ENCODE data around the gene DOK4.

Gene DOK4

DNA sequence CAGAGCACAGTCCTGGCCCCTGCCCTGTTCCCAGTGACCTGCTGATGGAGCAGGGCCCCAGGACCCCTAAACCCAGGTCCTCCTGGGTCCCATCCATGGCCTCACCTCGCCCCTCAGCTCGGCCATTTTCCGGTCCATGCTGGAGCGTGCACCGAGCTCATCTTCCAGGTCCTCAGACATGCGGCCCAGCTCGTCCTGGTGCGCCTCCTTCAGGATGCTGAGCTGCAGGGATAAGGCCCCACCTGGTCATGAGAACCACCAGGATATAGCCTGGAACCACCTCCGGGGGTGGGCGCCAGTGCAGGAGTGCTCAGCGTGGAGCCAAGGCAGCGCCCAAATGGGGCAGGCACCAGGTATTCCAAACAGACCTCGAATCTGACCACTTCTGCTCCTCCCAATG, 32.2 kb upstream of the DOK4 start:
- Histone ChIP-seq H3K27ac (no peak overlapping the region), H3K4me3 (no peak overlapping the region)
- TF ChIP-seq, protein P1, sequence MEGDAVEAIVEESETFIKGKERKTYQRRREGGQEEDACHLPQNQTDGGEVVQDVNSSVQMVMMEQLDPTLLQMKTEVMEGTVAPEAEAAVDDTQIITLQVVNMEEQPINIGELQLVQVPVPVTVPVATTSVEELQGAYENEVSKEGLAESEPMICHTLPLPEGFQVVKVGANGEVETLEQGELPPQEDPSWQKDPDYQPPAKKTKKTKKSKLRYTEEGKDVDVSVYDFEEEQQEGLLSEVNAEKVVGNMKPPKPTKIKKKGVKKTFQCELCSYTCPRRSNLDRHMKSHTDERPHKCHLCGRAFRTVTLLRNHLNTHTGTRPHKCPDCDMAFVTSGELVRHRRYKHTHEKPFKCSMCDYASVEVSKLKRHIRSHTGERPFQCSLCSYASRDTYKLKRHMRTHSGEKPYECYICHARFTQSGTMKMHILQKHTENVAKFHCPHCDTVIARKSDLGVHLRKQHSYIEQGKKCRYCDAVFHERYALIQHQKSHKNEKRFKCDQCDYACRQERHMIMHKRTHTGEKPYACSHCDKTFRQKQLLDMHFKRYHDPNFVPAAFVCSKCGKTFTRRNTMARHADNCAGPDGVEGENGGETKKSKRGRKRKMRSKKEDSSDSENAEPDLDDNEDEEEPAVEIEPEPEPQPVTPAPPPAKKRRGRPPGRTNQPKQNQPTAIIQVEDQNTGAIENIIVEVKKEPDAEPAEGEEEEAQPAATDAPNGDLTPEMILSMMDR (IDR thresholded peaks at IDR 0.05), result no peak
- DNase-seq (ENCODE audit: low spot score), result no peak

DNA sequence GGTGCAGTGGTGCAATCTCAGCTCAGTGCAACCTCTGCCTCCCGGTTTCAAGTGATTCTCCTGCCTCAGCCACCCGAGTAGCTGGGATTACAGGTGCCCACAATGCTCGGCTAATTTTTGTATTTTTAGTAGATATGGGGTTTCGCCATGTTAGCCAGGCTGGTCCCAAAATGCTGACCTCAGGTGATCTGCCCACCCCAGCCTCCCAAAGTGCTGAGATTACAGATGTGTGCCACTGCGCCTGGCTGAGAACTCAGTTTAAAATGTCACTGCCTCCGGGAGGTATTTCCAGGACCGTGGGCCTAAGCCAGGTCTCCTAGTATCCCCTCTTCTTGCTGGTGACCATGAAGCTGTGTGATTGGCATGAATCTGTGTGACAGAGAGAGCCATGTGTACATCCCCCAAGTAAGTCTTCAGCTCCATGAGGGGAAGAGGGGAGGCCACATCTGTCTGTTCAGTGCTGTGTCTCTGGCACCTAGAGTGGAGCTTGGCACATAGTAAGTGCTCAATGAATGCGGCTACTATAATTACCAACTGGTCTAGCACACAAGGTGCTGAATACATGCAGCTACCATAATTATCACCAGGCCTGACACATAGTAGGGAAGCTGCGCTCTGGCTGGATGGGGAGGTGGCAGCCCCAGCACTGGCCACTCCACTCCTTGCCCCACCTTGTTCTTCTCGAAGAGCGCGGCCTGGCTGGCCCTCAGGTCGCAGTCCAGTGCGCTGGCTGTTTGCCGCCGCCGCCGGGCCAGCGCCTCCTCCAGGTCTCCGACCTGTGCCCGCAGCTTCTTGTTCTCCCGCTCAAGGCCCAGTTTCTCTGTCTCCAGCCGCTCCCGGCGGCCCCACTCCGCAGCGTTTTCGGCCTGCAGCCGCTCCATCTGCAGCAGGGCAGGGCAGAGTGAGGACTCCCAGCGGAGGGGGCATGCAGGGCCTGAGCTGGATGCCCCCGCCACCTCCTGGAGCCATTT, 31.4 kb upstream of the DOK4 start:
- DNase-seq (ENCODE audit: low spot score), result no peak
- no peak overlapping the region for H3K27ac ChIP-seq

DNA sequence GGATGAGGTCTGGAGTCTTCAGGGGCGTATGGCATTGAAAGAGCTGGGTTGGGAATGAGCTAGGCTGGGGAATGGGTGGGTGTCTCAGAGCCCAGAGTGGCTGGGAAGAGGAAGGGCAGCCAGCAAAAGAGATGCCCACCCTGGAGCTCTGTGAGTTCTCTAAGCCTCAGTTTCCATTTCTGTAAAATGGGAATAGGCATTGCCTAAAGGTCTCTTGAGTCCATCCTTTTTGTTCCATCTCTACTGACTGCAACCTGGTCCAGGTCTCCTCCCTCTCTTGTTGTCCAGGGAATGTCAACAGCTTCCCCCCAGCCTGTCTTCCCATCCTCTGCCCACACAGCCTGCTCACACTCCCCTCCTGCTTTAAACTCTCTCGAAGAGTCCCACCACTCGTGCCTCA, 30.5 kb upstream of the DOK4 start:
- Histone ChIP-seq H3K4me3 (no peak overlapping the region), H3K27ac (no peak overlapping the region)
- TF ChIP-seq, protein P1 (IDR thresholded peaks at IDR 0.05), result no peak
- DNase-seq (ENCODE audit: low spot score), result no peak

More for the DNA sequence above, 31.4 kb upstream of the DOK4 start:
- no peak overlapping the region for H3K4me3 ChIP-seq
- TF ChIP-seq, protein P1 (IDR thresholded peaks at IDR 0.05), result no peak

DNA sequence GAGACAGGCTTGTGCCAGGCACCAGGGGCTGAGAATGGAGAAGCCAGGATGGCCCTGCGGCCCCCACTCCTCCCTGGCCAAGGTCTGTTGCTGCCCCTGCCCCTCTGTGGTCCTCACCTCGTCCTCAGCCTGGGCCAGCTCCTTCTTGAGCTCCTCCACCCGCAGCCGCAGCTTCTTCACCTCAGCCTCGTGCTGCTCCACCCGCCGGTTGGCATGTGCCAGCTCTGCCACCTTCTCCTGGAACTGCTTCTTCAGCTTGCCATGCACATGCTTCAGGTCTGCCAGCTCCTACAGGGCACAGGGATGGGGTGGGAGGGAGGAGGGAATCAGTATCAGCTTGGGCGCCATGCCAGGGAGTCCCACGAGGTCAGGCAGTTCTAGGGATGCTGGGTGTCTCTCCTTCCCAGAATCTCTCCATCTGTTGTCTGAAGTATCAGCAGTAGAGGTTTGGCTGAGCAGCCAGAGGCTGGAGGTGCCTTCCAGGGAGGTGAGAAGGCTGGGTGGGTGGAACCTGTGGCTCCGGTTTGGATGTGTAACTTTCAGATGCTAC, 30.0 kb upstream of the DOK4 start:
- TF ChIP-seq, protein P1 (IDR thresholded peaks at IDR 0.05), result no peak
- no peak for DNase-seq (ENCODE audit: low spot score)
- Histone ChIP-seq H3K4me3 (no peak overlapping the region), H3K27ac (no peak overlapping the region)

DNA sequence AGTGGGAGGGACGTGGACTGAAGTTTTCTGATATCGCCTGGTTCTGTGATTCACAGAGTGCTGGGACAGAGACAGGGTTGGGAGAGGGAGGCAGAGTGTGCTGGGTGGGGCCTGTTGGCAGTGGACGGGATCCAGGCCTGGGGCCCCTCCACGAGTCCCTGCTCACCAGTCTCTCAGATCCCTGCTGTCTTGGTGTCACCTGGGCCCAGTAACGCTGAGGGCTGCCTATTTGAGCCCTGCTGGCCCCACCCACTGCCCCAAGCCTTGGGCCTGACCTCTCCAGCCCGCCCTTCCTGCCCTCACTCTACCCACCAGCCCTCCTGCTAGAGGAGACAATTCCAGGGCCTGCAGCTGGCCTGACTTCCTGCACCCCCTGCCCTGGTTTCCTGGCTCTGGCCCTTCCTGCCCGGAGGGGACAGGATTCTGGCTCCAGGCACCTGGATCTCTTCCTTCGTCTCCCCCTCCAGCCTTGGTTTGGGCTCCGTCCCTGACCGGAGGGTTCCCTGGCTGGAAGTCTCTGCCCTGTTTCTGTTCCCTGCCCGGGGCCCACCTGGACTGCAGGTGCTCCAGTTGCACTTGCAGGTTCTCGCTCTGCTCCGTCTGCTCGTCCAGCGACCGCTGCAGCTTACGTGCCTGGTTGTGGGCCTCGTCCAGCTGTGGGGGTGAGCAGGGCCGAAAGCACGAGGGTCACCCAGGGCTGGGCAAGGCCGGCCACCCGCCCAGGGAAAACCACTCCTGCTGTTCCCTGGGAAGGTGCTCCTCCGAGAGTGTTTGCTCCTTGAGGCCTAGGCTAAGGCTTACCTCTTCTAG, 28.7 kb upstream of the DOK4 start:
- H3K27ac ChIP-seq, result peak overlapping the region in 1 of 2 donors; percentile 35
- no peak for DNase-seq (ENCODE audit: low spot score)
- TF ChIP-seq, protein P1 (IDR thresholded peaks at IDR 0.05), result no peak

DNA sequence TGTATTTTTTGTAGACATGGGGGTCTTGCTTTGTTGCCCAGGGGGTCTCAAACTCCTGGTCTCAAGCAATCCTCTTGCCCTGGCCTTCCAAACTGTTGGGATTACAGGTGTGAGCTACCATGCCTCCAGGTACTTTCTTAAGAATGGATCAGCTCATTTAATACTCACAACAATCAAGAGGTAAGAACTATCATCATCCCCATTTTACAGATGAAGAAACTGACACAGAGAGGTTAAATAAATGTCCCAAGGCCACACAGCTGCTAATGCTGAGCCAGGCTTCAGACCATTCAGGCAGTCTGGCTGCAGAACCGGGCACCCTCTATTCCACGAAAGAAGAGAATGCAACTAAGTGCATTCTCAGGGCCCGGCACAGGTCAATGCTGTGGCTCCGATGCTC, 28.1 kb upstream of the DOK4 start:
- Histone ChIP-seq H3K27ac (peak overlapping the region in 1 of 2 donors; percentile 35), H3K4me3 (no peak overlapping the region)
- no peak for DNase-seq (ENCODE audit: low spot score)
- TF ChIP-seq, protein P1 (IDR thresholded peaks at IDR 0.05), result no peak

More for the DNA sequence above, 28.7 kb upstream of the DOK4 start:
- H3K4me3 ChIP-seq, result no peak overlapping the region

Data from coronary artery (tissue), 2 donors.